ENCODE results near the gene LGI2. TPM values are rescaled to one million over a fixed set of nuclear protein-coding genes. Genes with fewer than 3 reads are reported as not detected.

Gene LGI2
- polyA plus RNA-seq, 1 of the 3 experiments (the other 2 are of a cell fraction), result not detected

DNA sequence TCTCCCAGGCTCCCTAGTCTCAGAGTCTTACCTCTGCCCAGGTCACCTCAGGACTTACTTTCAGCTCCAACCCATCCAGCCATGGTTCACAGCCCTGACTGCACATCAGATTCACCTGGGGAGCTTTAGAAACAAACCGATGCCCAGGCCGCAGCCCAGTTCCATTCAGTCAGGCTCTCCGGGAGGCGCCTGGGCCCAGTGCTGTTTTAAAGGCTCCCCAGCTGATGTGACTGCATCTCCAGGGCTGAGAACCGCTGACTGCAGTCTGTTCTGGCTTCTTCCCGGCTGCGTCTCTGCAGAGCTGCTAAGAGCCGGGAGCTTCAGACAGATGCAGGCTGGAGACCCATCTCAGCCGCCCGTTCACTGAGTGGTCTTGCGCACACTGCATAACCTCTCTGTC lies 44.4 kb upstream of the LGI2 start:
- Histone ChIP-seq H3K79me2 (ENCODE audit: insufficient read depth) (no peaks in the 10 kb centered on the region), H2AFZ (ENCODE audit: low read depth) (no peak overlapping the region), H3K9ac (no peak overlapping the region), H3K9me2 (no peaks in the 10 kb centered on the region), H3K4me2 (no peak overlapping the region), H3K4me1 (ENCODE audit: control insufficient read depth in 1 of 2, insufficient read depth in 2 of 2, low read depth in 1 of 2, low read length in 1 of 2) (no peaks in the 10 kb centered on the region), H4K20me1 (ENCODE audit: insufficient read depth) (no peaks in the 10 kb centered on the region), H3K27ac (ENCODE audit: low read depth in 2 of 2, low read length in 1 of 2) (no peak overlapping the region), H3K36me3 (replicated peaks in 1 of 2; ENCODE audit: control insufficient read depth in 1 of 2, insufficient read depth in 2 of 2, low read length in 1 of 2) (no peaks in the 10 kb centered on the region), H3K27me3 (ENCODE audit: insufficient read depth) (peaks cover 59% of the 10 kb centered on the region; the same call in 1 of the 2 replicates), H3K4me3 (ENCODE audit: low read depth in 2 of 2, low read length in 1 of 2) (no peak overlapping the region), H3F3A (replicated peaks; ENCODE audit: insufficient read depth) (no peaks in the 10 kb centered on the region), H3K9me3 (no peaks in the 10 kb centered on the region)
- POLR2A ChIA-PET, result no interaction called here
- no peak for TF ChIP-seq FOXJ3 (CRISPR knock-in tag; IDR thresholded peaks at IDR 0.05)
- TF ChIP-seq, protein P1, sequence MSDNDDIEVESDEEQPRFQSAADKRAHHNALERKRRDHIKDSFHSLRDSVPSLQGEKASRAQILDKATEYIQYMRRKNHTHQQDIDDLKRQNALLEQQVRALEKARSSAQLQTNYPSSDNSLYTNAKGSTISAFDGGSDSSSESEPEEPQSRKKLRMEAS (IDR thresholded peaks at IDR 0.05; ENCODE audit: low read depth), result no peak
- TF ChIP-seq SMC3 (IDR thresholded peaks at IDR 0.05; ENCODE audit: low read depth, low read length), result no peak
- no peak for TF ChIP-seq YY1 (IDR thresholded peaks at IDR 0.05; ENCODE audit: low read depth)
- CTCF ChIA-PET, result interaction anchor here (1.2 kb wide), 1 partner anchor 95 kb away, joined by 4 read pairs; no protein-coding TSS in a partner anchor
- DNase-seq, result no peak
- WGBS (ENCODE audit: low lambda C conversion rate), result 37% methylated on average over 6 of the region's 11 CpGs

DNA sequence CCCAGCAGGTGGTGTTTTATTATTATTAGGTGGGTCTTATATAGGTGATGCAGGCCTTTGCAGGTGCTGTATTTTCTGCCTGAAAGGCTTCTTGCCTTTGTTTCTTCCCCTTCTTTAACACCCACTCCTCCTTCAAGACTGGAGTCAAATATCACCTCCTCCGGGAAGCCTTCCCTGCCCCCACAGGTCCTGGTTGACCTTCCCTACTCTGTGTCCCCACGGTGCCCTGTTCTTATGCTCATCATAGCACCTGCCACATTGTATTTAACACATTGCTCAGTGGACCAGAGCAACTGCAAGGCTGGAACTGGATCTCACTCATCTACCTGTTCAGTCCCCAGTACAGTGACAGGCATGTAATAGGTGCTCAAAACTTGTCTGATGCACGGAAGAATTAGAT lies 39.8 kb upstream of the LGI2 start:
- Histone ChIP-seq H3K4me3 (ENCODE audit: low read depth in 2 of 2, low read length in 1 of 2) (no peak overlapping the region), H2AFZ (ENCODE audit: low read depth) (no peak overlapping the region), H3K27me3 (ENCODE audit: insufficient read depth) (peaks cover 31% of the 10 kb centered on the region; the same call in 1 of the 2 replicates), H3F3A (replicated peaks; ENCODE audit: insufficient read depth) (no peaks in the 10 kb centered on the region), H3K27ac (ENCODE audit: low read depth in 2 of 2, low read length in 1 of 2) (no peak overlapping the region), H3K36me3 (replicated peaks in 1 of 2; ENCODE audit: control insufficient read depth in 1 of 2, insufficient read depth in 2 of 2, low read length in 1 of 2) (no peaks in the 10 kb centered on the region), H3K9me2 (no peaks in the 10 kb centered on the region), H3K9ac (no peak overlapping the region), H3K79me2 (ENCODE audit: insufficient read depth) (no peaks in the 10 kb centered on the region), H3K4me1 (ENCODE audit: control insufficient read depth in 1 of 2, insufficient read depth in 2 of 2, low read depth in 1 of 2, low read length in 1 of 2) (no peaks in the 10 kb centered on the region), H4K20me1 (ENCODE audit: insufficient read depth) (no peaks in the 10 kb centered on the region), H3K4me2 (no peak overlapping the region), H3K9me3 (no peaks in the 10 kb centered on the region; the same call in 1 of the 2 replicates)
- TF ChIP-seq, protein P2, sequence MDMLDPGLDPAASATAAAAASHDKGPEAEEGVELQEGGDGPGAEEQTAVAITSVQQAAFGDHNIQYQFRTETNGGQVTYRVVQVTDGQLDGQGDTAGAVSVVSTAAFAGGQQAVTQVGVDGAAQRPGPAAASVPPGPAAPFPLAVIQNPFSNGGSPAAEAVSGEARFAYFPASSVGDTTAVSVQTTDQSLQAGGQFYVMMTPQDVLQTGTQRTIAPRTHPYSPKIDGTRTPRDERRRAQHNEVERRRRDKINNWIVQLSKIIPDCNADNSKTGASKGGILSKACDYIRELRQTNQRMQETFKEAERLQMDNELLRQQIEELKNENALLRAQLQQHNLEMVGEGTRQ (IDR thresholded peaks at IDR 0.05; ENCODE audit: borderline replicate concordance, low read depth, low read length), result no peak
- TF ChIP-seq EP300 (IDR thresholded peaks at IDR 0.05; ENCODE audit: borderline replicate concordance in 1 of 2, low read depth in 1 of 2, low read length in 1 of 2) (no peak), FOXM1 (IDR thresholded peaks at IDR 0.05; ENCODE audit: low read depth) (no peak), RXRA (IDR thresholded peaks at IDR 0.05; ENCODE audit: borderline replicate concordance, low read depth) (no peak), POLR2AphosphoS5 (IDR thresholded peaks at IDR 0.05; ENCODE audit: low read depth, low read length) (no peak), NFIC (IDR thresholded peaks at IDR 0.05; ENCODE audit: borderline replicate concordance) (no peak), SMC3 (IDR thresholded peaks at IDR 0.05; ENCODE audit: low read depth, low read length) (no peak), TCF12 (IDR thresholded peaks at IDR 0.05) (no peak), FOSL2 (IDR thresholded peaks at IDR 0.05; ENCODE audit: borderline replicate concordance, low read depth) (no peak), MEF2A (IDR thresholded peaks at IDR 0.05; ENCODE audit: borderline replicate concordance, low read depth) (no peak), GABPA (IDR thresholded peaks at IDR 0.05; ENCODE audit: low read depth) (no peak), RAD21 (IDR thresholded peaks at IDR 0.05; ENCODE audit: low read length) (no peak), TEAD4 (IDR thresholded peaks at IDR 0.05; ENCODE audit: borderline replicate concordance, insufficient read depth) (no peak), SIN3A (IDR thresholded peaks at IDR 0.05; ENCODE audit: borderline replicate concordance, low read depth, low read length) (no peak)
- ChIA-PET CTCF (no interaction called here), POLR2A (no interaction called here)
- no peak for DNase-seq
- 42% methylated on average over 3 of the region's 3 CpGs for WGBS (ENCODE audit: low lambda C conversion rate)

All from SK-N-SH (cell line).